RWPE1 (cell line): Measurements from ENCODE around the gene SRPK1.
A peak's percentile ranks its signal among the peaks of the same experiment; 100 is the strongest.
"Not testable (repeated sequence)": the region's sequence is repeated elsewhere in the genome, so short reads cannot be mapped to it uniquely, and the experiment has no call there.

Source experiments
- CTCF ChIA-PET: fragments of 350-600 bp; sonication (Branson Sonifier 250); formaldehyde crosslinking; extraction: SDS; loops from one replicate; lab custom pipeline; 2021; lab: Yijun Ruan, JAX
- POLR2A ChIA-PET: fragments of 400-600 bp; formaldehyde crosslinking; extraction: SDS; loops from one replicate; lab custom pipeline; 2020; ENCODE audit warnings: antibody characterized with exemption; ENCODE audit not compliant: low non-redundant PET; lab: Yijun Ruan, JAX
- DNase-seq: peaks from one replicate; pipeline ENCODE4 v3.0.0; 2012; ENCODE audit warnings: low spot score
- H3K27ac ChIP-seq: fragments of 450-650 bp; 2 replicates; pipeline ENCODE4 v1.5.1; 2017
- CTCF ChIP-seq: fragments of 450-650 bp; conservative IDR thresholded peaks from 2 replicates; pipeline ENCODE4 v1.5.1; 2017; ENCODE audit warnings: low read depth, mild to moderate bottlenecking

The SRPK1 gene

GRCh38 chr6:35922139-35922554 is 1.2 kb upstream of the SRPK1 start:
- no peak overlapping the region for H3K27ac ChIP-seq
- ChIA-PET POLR2A (no interaction called here), CTCF (no interaction called here)
- no peak for DNase-seq
- TF ChIP-seq CTCF, result no peak

GRCh38 chr6:35919827-35920751 is 809 bp downstream of the SRPK1 start:
- POLR2A ChIA-PET, result no interaction called here
- TF ChIP-seq CTCF, result no peak
- CTCF ChIA-PET, result no interaction called here
- peak overlapping the region; percentile 86 for H3K27ac ChIP-seq
- peak; percentile 61 for DNase-seq

GRCh38 chr6:35919085-35919826 is 1.6 kb downstream of the SRPK1 start:
- peak; percentile 36 for DNase-seq
- ChIA-PET CTCF (no interaction called here), POLR2A (no interaction called here)
- TF ChIP-seq CTCF, result no peak
- peak overlapping the region; percentile 86 for H3K27ac ChIP-seq

GRCh38 chr6:35916893-35917292 is 4.0 kb downstream of the SRPK1 start:
- CTCF ChIA-PET, POLR2A ChIA-PET, H3K27ac ChIP-seq, DNase-seq: not testable (repeated sequence)

- no peak for DNase-seq
- CTCF ChIA-PET, result no interaction called here
- POLR2A ChIA-PET, result no interaction called here
- no peak overlapping the region for H3K27ac ChIP-seq
- TF ChIP-seq CTCF, result no peak
Measured at GRCh38 chr6:35916056-35916455, 4.8 kb downstream of the SRPK1 start.

- CTCF ChIA-PET, result no interaction called here
- DNase-seq, result no peak
- POLR2A ChIA-PET, result no interaction called here
- no peak for TF ChIP-seq CTCF
- H3K27ac ChIP-seq, result no peak overlapping the region
Measured at GRCh38 chr6:35914536-35914935, 6.4 kb downstream of the SRPK1 start.
